ENCODE results near the gene COPA. TPM values are rescaled to one million over a fixed set of nuclear protein-coding genes. Genes with fewer than 3 reads are reported as not detected.

COPA gene
- total RNA-seq, 1 donor from 2014 or later = 142 TPM

- ATAC-seq = peak; percentile 63
- Histone ChIP-seq H3K4me1 (peaks cover 37% of the 10 kb centered on the region), H3K36me3 (peaks cover 13% of the 10 kb centered on the region), H3K27ac (peak overlapping the region; percentile 8), H3K9me3 (no peaks in the 10 kb centered on the region), H3K27me3 (no peaks in the 10 kb centered on the region), H3K4me3 (no peak overlapping the region)
- intact Hi-C loops (cut with DNase I) = loop anchor here (10.0 kb wide), 1 partner anchor 61 kb away; the partner anchor contains the start of gene CASQ1
- no peak for TF ChIP-seq CTCF (IDR thresholded peaks at IDR 0.05)
- no peak for DNase-seq
These were observed 87.2 kb downstream of the COPA start for GRCh38 chr1:160255781-160256300.

GRCh38 chr1:160251687-160252526 lies 91.1 kb downstream of the COPA start:
- no peak overlapping the region for H3K27ac ChIP-seq
- peaks cover 13% of the 10 kb centered on the region for H3K4me1 ChIP-seq
- H3K4me3 ChIP-seq = no peak overlapping the region
- DNase-seq (no peak), ATAC-seq (peak; percentile 98)
- H3K27me3 ChIP-seq = no peaks in the 10 kb centered on the region
- H3K9me3 ChIP-seq = no peaks in the 10 kb centered on the region
- TF ChIP-seq CTCF (IDR thresholded peaks at IDR 0.05) = peak; percentile 74
- intact Hi-C loops (cut with DNase I) = loop anchor here (10.0 kb wide), 1 partner anchor 57 kb away; the partner anchor contains the start of gene CASQ1
- peaks cover 6% of the 10 kb centered on the region for H3K36me3 ChIP-seq

DNA sequence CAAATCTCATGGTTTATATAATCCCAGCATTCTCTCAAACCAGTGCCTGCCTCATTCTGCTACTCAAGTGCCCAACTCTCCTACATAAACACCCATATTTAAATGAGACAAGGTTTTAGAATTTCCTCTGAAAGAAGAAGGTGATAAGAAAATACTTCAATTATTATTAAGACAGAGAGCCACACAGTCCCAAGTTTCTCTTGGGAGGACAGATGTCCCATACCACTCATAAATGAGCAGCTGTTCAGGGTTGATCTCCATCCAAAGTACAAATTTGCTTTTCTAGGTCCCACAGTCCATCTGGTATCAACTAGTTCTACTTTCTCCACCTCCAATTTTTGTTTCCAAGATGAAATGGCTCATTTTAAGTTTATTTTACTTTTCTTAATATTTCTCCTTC lies 92.0 kb downstream of the COPA start:
- H3K27ac ChIP-seq = no peak overlapping the region
- ATAC-seq = no peak
- intact Hi-C loops (cut with DNase I) = loop anchor here (10.0 kb wide), 1 partner anchor 56 kb away; the partner anchor contains the start of gene CASQ1

DNA sequence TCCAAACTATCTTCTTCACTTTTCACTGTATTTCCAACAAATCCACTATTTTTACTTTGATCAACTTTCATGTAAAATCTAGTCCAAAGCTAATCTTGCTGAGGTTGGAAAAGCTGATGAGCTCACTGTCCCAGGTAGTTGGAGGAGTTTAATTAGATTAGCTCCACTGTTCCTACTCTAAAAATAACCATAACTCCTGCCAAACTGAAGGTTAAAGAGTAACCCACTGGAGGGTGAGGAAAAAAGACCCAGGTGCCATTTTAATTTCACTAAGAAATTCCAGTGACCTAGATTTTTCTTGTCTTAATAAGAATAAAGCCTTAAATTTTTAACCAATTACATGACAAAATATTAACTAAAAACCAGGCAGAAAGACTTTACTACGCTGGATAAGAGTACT lies 96.0 kb downstream of the COPA start:
- ATAC-seq (no peak), DNase-seq (no peak)
- H3K4me1 ChIP-seq = peaks cover 4% of the 10 kb centered on the region
- peaks cover 17% of the 10 kb centered on the region for H3K36me3 ChIP-seq
- TF ChIP-seq CTCF (IDR thresholded peaks at IDR 0.05) = no peak
- no peak overlapping the region for H3K27ac ChIP-seq
- no peaks in the 10 kb centered on the region for H3K9me3 ChIP-seq
- no peak overlapping the region for H3K4me3 ChIP-seq
- H3K27me3 ChIP-seq = no peaks in the 10 kb centered on the region
- intact Hi-C loops (cut with DNase I) = no loop called here

More for the DNA sequence above, 92.0 kb downstream of the COPA start:
- no peaks in the 10 kb centered on the region for H3K27me3 ChIP-seq
- peaks cover 4% of the 10 kb centered on the region for H3K4me1 ChIP-seq
- no peak for DNase-seq
- H3K9me3 ChIP-seq = no peaks in the 10 kb centered on the region
- no peak overlapping the region for H3K4me3 ChIP-seq
- peaks cover 6% of the 10 kb centered on the region for H3K36me3 ChIP-seq
- TF ChIP-seq CTCF (IDR thresholded peaks at IDR 0.05) = no peak

DNA sequence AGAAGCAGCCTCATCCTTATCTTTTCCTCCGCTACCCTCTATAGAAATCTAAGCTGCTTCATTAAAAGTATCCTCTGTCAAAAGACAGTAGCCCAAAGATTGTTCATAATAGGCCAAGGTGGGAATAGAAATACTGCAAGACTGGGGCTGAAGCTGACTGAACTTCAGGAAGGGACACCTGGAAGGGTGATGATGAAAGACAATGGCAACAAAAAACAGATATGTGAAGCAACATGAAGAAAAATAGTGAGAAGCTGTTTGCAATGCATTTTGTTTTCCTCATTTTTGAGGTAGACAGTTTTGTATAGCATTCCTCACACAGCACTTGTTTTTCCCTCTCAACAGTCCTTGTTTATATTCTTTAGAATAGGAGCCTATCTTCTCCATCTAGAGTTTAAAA lies 97.6 kb downstream of the COPA start:
- intact Hi-C loops (cut with DNase I) = no loop called here
- DNase-seq = no peak
- TF ChIP-seq CTCF (IDR thresholded peaks at IDR 0.05) = no peak
- Histone ChIP-seq H3K4me1 (no peaks in the 10 kb centered on the region), H3K4me3 (no peak overlapping the region), H3K36me3 (peaks cover 33% of the 10 kb centered on the region), H3K27me3 (no peaks in the 10 kb centered on the region), H3K27ac (no peak overlapping the region), H3K9me3 (no peaks in the 10 kb centered on the region)
- no peak for ATAC-seq
